Measurements from ENCODE around the gene FER.
A peak's percentile ranks its signal among the peaks of the same experiment; 100 is the strongest.
"Not testable (repeated sequence)": the region's sequence is repeated elsewhere in the genome, so short reads cannot be mapped to it uniquely, and the experiment has no call there.

Gene FER

GRCh38 chr5:108743846-108744245 is 3.9 kb upstream of the FER start:
- FAIRE-seq, result peak; percentile 55
- DNase-seq (ENCODE audit: insufficient read length, low spot score), result no peak

GRCh38 chr5:108747111-108747773 is 455 bp upstream of the FER start:
- DNase-seq (ENCODE audit: insufficient read length, low spot score) (no peak), FAIRE-seq (no peak)

- DNase-seq (ENCODE audit: insufficient read length, low spot score) (peak; percentile 68), FAIRE-seq (peak; percentile 100)
Measured at GRCh38 chr5:108748401-108749127, 867 bp downstream of the FER start.

DNA sequence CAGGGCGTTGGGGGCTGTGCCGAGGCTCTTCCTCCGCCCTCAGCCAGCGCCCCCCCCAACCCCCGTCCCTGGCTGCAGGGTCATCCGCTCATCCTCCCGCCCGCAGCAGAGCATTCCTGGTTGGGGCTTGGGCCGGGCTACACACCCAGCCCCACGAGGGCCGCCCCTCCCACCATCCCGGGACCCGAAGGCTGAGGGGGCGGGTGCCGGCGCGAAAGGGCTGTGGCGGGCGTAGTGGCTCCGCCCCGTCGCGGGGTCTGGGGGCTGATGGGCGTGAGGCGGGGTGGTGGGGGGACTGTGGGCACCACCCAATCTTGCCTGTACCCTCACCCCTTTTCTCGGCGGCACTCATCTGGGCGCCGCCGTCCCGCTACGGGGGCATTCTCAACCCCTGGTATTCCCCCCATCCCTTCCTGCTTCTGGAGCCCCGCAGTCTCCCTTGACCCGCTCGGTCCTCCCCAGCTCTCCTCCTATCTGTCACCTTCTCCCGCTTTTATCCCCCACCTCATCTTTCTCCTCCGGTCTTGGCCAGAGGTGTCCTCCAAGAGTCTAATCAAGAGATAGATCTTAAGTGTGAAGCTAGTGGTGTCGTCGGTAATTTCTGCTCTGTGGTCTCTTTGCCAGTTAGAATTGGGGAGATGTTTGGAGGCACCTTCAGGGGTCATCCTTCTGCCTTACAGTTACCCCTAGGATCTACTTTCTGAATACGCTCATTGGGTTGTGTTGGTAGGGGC is 1.6 kb downstream of the FER start:
- DNase-seq (ENCODE audit: insufficient read length, low spot score) (no peak), FAIRE-seq (no peak)

DNA sequence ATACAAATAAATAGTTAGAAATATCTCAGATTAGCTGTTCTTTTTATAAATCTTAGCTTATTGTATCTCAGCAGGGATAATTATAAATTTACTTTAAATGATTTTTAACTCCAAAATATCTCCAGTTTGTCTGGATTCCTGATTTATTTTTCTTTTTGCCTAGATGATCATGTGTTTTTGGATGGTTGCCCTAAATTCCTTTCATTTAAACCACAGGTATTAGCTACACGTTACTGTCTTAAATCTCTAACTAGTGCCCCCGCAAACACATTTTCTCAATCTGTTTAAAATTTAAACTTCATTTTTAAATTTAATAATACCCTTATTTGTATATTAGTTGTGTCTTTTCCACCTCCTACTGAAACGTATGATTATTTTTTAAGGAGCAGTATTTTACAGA is 5.6 kb downstream of the FER start:
- no peak for DNase-seq (ENCODE audit: insufficient read length, low spot score)
- no peak for FAIRE-seq

GRCh38 chr5:108753877-108754276 is 6.2 kb downstream of the FER start:
- DNase-seq (ENCODE audit: insufficient read length, low spot score), result no peak
- no peak for FAIRE-seq

GRCh38 chr5:108760512-108760911 is 12.8 kb downstream of the FER start:
- FAIRE-seq (no peak), DNase-seq (ENCODE audit: insufficient read length, low spot score) (no peak)

GRCh38 chr5:108762660-108763059 is 15.0 kb downstream of the FER start:
- FAIRE-seq (peak; percentile 33), DNase-seq (ENCODE audit: insufficient read length, low spot score) (no peak)

- no peak for DNase-seq (ENCODE audit: insufficient read length, low spot score)
Measured at GRCh38 chr5:108763222-108763916, 15.7 kb downstream of the FER start.

DNA sequence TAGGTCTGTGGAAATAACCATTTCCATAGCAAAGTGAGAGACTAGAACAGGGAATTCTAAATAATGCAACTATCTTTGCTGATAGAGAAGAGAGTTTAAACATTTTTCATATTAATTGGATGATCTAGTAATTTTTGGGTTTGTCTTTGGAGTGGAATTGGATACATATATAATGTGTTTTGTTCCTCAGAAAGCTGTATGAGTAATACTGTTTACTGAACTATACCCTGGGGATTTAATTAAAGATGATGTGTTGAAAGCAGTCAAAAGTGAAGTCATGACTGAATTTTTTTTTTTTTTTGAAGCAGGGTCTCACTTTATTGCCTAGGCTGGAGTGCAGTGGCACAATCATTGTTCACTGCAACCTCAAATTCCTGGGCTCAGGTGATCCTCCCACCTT is 17.9 kb downstream of the FER start:
- no peak for DNase-seq (ENCODE audit: insufficient read length, low spot score)
- no peak for FAIRE-seq

More at GRCh38 chr5:108763222-108763916, 15.7 kb downstream of the FER start:
- FAIRE-seq, result peak; percentile 52

DNA sequence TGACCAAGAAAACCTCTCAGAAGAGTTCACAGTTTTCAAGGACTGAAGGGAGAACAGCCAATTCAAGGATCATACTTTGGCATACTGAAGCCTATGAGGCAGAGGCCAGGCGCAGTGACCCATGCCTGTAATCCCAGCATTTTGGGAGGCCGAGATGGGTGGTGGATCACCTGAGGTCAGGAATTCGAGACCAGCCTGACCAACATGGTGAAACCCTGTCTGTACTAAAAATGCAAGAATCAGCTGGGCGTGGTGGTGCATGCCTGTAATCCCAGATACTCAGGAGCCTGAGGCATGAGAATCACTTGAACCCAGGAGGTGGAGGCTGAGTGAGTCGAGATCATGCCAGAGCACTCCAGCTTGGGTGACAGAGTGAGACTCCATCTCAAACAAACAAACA is 19.2 kb downstream of the FER start:
- FAIRE-seq; DNase-seq (ENCODE audit: insufficient read length, low spot score): not testable (repeated sequence)

GRCh38 chr5:108769352-108769751 is 21.7 kb downstream of the FER start:
- FAIRE-seq (peak; percentile 35), DNase-seq (ENCODE audit: insufficient read length, low spot score) (no peak)

DNA sequence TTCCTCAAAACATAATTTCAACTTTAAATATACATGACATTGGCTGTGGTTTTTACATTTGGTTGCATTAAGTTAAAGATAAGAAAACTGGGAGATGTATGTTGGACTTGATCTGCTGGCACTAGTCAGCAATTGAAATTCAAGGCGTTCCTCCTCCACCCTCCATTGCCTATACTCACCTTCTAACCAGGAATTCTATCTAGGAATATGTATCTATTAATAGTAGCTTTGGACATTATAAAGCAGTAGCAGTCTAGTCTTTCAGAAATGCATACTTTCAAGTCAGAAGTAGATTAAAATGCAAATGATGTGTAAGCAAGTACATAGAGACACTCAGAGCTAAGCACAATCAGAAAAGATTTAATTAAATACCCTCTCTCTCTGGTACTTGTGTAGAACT is 24.9 kb downstream of the FER start:
- FAIRE-seq, result no peak
- no peak for DNase-seq (ENCODE audit: insufficient read length, low spot score)

GRCh38 chr5:108773330-108773729 is 25.6 kb downstream of the FER start:
- FAIRE-seq (no peak), DNase-seq (ENCODE audit: insufficient read length, low spot score) (no peak)

DNA sequence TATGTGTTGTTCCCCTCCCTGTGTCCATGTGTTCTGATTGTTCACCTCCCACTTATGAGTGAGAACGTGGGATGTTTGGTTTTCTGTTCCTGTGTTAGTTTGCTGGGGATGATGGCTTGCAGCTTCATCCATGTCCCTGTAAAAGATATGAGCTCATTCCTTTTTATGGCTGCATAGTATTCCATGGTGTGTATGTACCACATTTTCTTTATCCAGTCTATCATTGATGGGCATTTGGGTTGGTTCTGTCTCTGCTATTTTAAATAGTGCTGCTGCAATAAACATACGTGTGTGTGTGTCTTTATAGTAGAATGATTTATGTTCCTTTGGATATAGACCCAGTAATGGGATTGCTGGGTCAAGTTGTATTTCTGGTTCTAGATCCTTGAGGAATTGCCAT is 26.4 kb downstream of the FER start:
- FAIRE-seq; DNase-seq (ENCODE audit: insufficient read length, low spot score): not testable (repeated sequence)

DNA sequence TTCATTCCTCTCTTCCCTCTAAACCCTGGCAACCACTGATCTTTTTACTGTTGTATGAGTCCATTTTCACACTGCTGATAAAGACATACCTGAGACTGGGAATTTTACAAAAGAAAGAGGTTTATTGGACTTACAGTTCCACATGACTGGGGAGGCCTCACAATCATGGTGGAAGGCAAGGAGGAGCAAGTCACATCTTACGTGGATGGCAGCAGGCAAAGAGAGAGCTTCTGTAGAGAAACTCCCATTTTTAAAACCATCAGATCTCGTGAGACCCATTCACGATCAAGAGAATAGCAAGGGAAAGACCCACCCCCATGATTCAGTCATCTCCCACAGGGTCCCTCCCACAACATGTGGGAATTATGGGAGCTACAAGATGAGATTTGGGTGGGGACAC is 29.9 kb downstream of the FER start:
- not testable (repeated sequence) for FAIRE-seq; DNase-seq (ENCODE audit: insufficient read length, low spot score)

DNA sequence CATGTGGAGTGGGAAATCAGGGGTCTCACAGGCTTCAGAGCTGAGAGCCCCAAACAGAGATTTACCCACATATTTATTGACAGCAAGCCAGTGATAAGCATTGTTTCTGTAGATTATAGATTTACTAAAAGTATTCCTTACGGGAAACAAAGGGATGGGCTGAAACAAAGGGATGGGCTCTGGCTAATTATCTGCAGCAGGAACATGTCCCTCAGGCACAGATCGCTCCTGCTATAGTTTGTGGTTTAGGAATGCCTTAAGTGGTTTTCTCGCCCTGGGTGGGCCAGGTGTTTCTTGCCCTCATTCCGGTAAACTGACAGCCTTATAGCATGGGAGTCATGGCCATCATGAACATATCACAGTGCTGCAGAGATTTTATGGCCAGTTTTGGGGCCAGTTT is 36.9 kb downstream of the FER start:
- FAIRE-seq; DNase-seq (ENCODE audit: insufficient read length, low spot score): not testable (repeated sequence)

DNA sequence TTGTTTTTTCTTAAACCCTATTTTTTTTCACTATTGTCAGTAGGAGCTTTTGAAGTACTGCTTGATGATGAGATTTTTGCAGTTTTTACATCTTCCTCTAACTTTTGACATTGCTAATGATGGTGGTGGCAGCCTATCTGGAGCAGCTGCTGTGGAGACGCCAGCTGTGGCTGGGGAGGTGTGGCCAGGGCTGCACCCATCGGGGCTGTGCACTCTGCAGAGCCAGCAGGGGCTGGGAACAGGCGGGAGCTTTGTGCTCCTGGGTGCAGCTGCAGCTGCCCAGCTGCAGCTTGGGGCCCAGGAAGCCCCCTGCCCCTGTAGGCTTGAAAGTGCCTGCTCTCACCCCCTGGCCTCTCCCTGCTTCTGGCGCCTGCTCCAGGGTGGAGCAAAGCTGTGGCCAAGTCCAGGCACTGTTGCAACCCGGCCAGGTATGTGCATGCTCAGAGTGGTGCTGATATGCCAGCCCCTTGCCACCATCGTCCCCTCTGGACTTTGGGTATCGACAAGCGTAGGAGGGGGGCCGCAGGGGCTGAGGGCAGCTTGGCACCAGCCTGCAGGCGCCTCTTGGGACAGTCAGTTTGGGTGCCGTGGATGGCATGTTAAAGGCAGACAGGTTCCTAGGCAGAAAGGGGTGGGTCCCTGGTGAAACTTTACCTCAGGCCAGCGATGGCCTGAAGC is 39.2 kb downstream of the FER start:
- FAIRE-seq, result no peak

DNA sequence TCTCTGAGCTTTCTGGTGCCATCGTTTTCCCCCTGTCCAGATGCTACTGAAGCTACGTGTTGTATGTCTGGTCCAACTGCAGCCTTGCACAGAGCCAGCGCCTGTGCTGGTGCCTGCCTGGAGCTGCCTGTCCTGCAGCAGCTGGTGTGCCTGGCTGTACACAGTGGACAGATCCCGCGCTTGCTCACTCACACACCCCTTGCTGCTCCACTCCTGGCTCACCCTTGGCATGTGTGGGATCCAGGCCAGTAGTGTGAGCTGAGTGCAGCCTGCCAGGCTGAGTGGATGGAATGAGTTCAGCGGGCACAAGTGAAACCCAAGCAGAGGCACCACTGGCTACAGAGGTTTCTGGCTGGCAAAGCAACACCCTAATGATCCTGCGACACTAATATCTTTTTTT is 40.4 kb downstream of the FER start:
- no peak for FAIRE-seq

More for the DNA sequence above, 39.2 kb downstream of the FER start:
- no peak for DNase-seq (ENCODE audit: insufficient read length, low spot score)

DNA sequence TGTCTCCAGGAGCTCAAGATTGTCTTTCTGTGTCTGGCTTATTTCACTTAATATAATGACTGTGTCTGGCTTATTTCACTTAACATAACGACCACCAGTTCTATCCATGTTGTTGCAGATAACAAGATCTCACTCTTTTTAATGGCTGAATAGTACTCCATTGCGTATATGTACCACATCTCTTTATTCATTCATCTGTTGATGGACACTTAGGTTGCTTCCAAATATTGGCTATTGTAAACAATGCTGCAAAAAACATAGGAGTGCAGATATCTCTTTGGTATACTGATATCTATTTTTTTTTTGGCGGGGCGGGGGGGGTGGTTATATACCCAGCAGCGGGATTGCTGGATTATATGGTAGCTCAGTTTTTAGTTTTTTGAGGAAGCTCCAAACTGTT is 45.5 kb downstream of the FER start:
- DNase-seq (ENCODE audit: insufficient read length, low spot score), result no peak
- no peak for FAIRE-seq

More for the DNA sequence above, 40.4 kb downstream of the FER start:
- DNase-seq (ENCODE audit: insufficient read length, low spot score), result no peak
